ENCODE results near the gene HECW1.

GRCh38 chr7:43166686-43167085 is 54.2 kb downstream of the HECW1 start:
- TF ChIP-seq BHLHE40 (IDR thresholded peaks at IDR 0.05; ENCODE audit: borderline replicate concordance) (no peak), ARNT (IDR thresholded peaks at IDR 0.05) (no peak), HDGF (IDR thresholded peaks at IDR 0.05; ENCODE audit: borderline replicate concordance) (no peak), TARDBP (IDR thresholded peaks at IDR 0.05) (no peak), FOXM1 (IDR thresholded peaks at IDR 0.05; ENCODE audit: borderline replicate concordance) (no peak), ELF4 (IDR thresholded peaks at IDR 0.05) (no peak), L3MBTL2 (conservative IDR thresholded peaks at IDR 0.05) (no peak), NFRKB (IDR thresholded peaks at IDR 0.05) (no peak), ZNF384 (IDR thresholded peaks at IDR 0.05) (no peak)

All from HEK293T (cell line).